ENCODE results near the gene GOLGA7B. TPM values are rescaled to one million over a fixed set of nuclear protein-coding genes. Genes with fewer than 3 reads are reported as not detected.

GOLGA7B gene
- total RNA-seq, 4 donors from 2014 or later, result 0.14 to 0.16 TPM; not detected in 2

DNA sequence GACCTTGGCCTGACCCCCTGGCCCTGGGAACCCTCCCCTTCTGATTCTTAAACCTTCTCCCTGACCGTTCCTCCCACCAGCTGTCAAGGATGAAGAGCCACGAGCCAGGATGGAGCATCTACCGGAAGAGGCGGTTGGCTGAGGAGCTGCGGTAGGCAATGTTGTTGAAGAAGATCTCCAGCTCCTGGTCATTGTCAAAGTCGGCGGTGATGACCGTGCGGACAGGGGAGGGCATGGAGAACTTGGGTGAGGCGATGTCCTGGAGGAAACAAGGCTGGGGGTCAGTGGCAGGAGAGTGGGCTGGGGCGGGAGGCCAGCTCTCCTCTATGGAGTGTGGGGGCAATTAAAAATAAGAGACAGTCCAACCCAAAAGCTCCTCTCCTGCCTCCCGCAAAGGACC is 51.7 kb downstream of the GOLGA7B start:
- Histone ChIP-seq H3K4me1 (peaks cover 0 to 5% (median 0%) of the 10 kb centered on the region in 4 donors), H3K27me3 (no peaks in the 10 kb centered on the region), H3K36me3 (no peaks in the 10 kb centered on the region), H3K27ac (no peak overlapping the region), H3K4me3 (no peak overlapping the region), H3K9me3 (no peaks in the 10 kb centered on the region)
- intact Hi-C loops (cut with DNase I; ENCODE audit: low total_unique reads), result no loop called here
- WGBS, 2 donors (ENCODE audit: low coverage in 1 of 2), result 84 to 93% methylated on average over 10 to 12 of the region's 12 CpGs
- in situ Hi-C loops (cut with MboI; ENCODE audit: low pct_ligation_motif_present in 1 of 4, low pct_unique_long_range_greater_than_20kb in 1 of 4, low sequenced_read_pairs in 3 of 4), result loop anchor here in 1 of 4 donors (25.0 kb wide), 1 partner anchor 136 kb away; the partner anchor contains the start of gene CRTAC1
- no peak for DNase-seq
- no peak for TF ChIP-seq POLR2AphosphoS5 (IDR thresholded peaks at IDR 0.05)
- no peak for TF ChIP-seq CTCF (IDR thresholded peaks at IDR 0.05)
- no peak for TF ChIP-seq EP300 (IDR thresholded peaks at IDR 0.05; ENCODE audit: low read depth)
- no peak for TF ChIP-seq POLR2A (IDR thresholded peaks at IDR 0.05)

DNA sequence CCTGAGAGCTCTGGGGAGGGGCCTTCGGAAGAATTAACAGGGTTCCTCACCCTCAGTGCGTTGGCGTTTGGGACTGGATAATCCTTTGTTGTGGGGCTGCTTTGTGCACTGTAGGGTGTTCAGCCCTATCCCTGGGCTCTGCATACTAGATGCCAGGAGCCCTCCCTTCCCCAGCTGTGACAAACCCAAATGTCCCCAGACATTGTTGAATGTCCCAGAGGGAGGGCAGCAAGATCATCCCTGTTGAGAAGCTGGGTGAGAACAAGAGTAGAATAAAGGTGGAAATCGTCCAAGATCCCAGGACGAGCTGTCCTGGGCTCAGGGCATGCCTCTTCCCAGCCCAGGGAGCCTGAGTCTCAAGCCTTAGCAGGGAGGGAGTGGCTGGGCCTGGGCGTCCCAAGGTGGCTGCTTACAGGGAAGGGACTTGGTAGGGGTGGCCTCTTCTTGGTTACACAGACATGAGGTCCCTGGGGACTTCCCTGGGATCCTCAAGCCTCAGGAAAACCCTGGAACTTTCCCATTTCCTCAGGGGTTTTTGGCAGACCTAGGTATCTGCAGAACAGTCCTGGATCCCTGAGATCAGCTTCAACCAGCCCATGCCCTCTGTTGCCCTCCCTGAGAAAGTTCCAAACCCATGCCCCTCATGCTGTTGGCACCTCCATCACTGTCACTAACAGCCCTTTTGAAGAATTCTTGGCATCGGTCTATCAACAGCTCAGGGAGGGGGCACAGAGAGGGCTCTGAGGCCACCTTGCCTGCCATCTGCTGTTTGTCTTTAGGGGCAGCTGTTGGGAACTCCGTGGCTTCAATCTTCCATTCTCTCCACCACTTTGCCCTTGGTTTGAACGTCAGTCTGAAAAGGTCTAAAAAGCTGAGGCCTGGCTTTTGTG is 53.7 kb downstream of the GOLGA7B start:
- TF ChIP-seq POLR2AphosphoS5 (IDR thresholded peaks at IDR 0.05) (no peak), EP300 (IDR thresholded peaks at IDR 0.05; ENCODE audit: low read depth) (no peak), POLR2A (IDR thresholded peaks at IDR 0.05) (no peak), CTCF (IDR thresholded peaks at IDR 0.05) (no peak)

DNA sequence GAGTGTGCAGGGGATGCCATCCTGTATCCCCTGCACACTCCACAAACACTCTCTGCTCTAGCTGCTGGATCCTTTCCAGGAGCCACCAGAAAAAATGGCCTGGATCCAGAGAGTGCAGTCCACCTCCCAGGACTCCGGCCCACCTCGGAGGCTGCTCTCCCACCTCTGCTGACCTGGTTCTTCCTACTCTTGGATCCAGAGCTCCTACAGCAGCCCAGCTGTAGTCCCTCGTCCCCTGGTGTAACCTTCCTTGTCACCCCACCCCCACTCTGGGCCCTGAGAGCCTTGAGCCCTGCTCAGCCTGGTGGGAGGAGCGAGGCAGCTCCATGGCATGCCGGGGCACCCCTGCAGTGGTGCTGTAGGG is 54.4 kb downstream of the GOLGA7B start:
- Histone ChIP-seq H3K4me1 (no peaks in the 10 kb centered on the region), H3K27me3 (peaks cover under 1% of the 10 kb centered on the region), H3K9me3 (no peaks in the 10 kb centered on the region), H3K36me3 (no peaks in the 10 kb centered on the region), H3K27ac (no peak overlapping the region), H3K4me3 (no peak overlapping the region)
- no peak for DNase-seq
- intact Hi-C loops (cut with DNase I; ENCODE audit: low total_unique reads), result no loop called here
- 61 to 79% methylated on average over 3 to 5 of the region's 5 CpGs for WGBS, 2 donors (ENCODE audit: low coverage in 1 of 2)
- TF ChIP-seq POLR2A (IDR thresholded peaks at IDR 0.05), result no peak
- no peak for TF ChIP-seq POLR2AphosphoS5 (IDR thresholded peaks at IDR 0.05)
- no peak for TF ChIP-seq CTCF (IDR thresholded peaks at IDR 0.05)
- no peak for TF ChIP-seq EP300 (IDR thresholded peaks at IDR 0.05; ENCODE audit: low read depth)
- in situ Hi-C loops (cut with MboI; ENCODE audit: low pct_ligation_motif_present in 1 of 4, low pct_unique_long_range_greater_than_20kb in 1 of 4, low sequenced_read_pairs in 3 of 4), result loop anchor here in 1 of 4 donors (25.0 kb wide), 1 partner anchor 133 kb away; the partner anchor contains the start of gene CRTAC1

More for the DNA sequence above, 53.7 kb downstream of the GOLGA7B start:
- H3K36me3 ChIP-seq, result no peaks in the 10 kb centered on the region
- peaks cover 0 to 2% (median 0%) of the 10 kb centered on the region in 4 donors for H3K4me1 ChIP-seq
- no peak for DNase-seq
- intact Hi-C loops (cut with DNase I; ENCODE audit: low total_unique reads) (no loop called here), in situ Hi-C loops (cut with MboI; ENCODE audit: low pct_ligation_motif_present in 1 of 4, low pct_unique_long_range_greater_than_20kb in 1 of 4, low sequenced_read_pairs in 3 of 4) (loop anchor here in 1 of 4 donors (25.0 kb wide), 1 partner anchor 134 kb away; the partner anchor contains the start of gene CRTAC1)
- 62 to 68% methylated on average over 2 to 8 of the region's 9 CpGs for WGBS, 2 donors (ENCODE audit: low coverage in 1 of 2)
- no peak overlapping the region for H3K4me3 ChIP-seq
- no peaks in the 10 kb centered on the region for H3K27me3 ChIP-seq
- H3K9me3 ChIP-seq, result no peaks in the 10 kb centered on the region
- H3K27ac ChIP-seq, result no peak overlapping the region

- H3K27me3 ChIP-seq, result peaks cover 3% of the 10 kb centered on the region
- no peak overlapping the region for H3K27ac ChIP-seq
- TF ChIP-seq CTCF (IDR thresholded peaks at IDR 0.05) (no peak), EP300 (IDR thresholded peaks at IDR 0.05; ENCODE audit: low read depth) (no peak), POLR2AphosphoS5 (IDR thresholded peaks at IDR 0.05) (no peak), POLR2A (IDR thresholded peaks at IDR 0.05) (no peak)
- H3K36me3 ChIP-seq, result no peaks in the 10 kb centered on the region
- no peak for DNase-seq
- 92% methylated on average over 11 of the region's 11 CpGs; no CpG with 5 or more reads in 1 of the 2 donors for WGBS, 2 donors (ENCODE audit: low coverage in 1 of 2)
- intact Hi-C loops (cut with DNase I; ENCODE audit: low total_unique reads) (no loop called here), in situ Hi-C loops (cut with MboI; ENCODE audit: low pct_ligation_motif_present in 1 of 4, low pct_unique_long_range_greater_than_20kb in 1 of 4, low sequenced_read_pairs in 3 of 4) (loop anchor here in 1 of 4 donors (25.0 kb wide), 1 partner anchor 133 kb away; the partner anchor contains the start of gene CRTAC1)
- no peaks in the 10 kb centered on the region for H3K4me1 ChIP-seq
- no peak overlapping the region for H3K4me3 ChIP-seq
- no peaks in the 10 kb centered on the region for H3K9me3 ChIP-seq
Observed at GRCh38 chr10:97904576-97904975, 54.9 kb downstream of the GOLGA7B start.

Measured in transverse colon (tissue), 4 donors.